Limb (tissue), 2 donors: ENCODE measurements around the gene TNFRSF1B.
"Not testable (repeated sequence)": the region's sequence is repeated elsewhere in the genome, so short reads cannot be mapped to it uniquely, and the experiment has no call there.

Experiments used
- DNase-seq, 2 donors: peaks; one replicate each; pipeline ENCODE4 v3.0.0-alpha.2; 2016; ENCODE audit errors: extremely low spot score in 2 of 2

TNFRSF1B gene

GRCh38 chr1:12215118-12215961 is 48.5 kb downstream of the TNFRSF1B start:
- DNase-seq: no peak

GRCh38 chr1:12219800-12220199 is 53.0 kb downstream of the TNFRSF1B start:
- DNase-seq: no peak

GRCh38 chr1:12220890-12221289 is 54.1 kb downstream of the TNFRSF1B start:
- DNase-seq: no peak

GRCh38 chr1:12222700-12223099 is 55.9 kb downstream of the TNFRSF1B start:
- DNase-seq: not testable (repeated sequence)

DNA sequence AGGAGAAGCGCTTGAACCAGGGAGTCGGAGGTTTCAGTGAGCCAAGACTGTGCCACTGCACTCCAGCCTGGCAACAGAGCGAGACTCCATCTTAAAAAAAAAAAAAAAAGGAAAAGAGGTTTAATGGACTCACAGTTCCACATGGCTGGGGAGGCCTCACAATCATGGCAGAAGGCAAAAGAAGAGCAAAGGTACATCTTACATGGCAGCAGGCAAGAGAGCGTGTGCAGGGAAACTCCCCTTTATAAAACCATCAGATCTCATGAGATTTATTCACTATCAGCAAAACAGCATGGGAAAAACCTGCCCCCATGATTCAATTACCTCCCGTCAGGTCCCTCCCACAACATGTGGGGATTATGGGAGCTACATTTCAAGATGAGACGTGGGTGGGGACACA is 57.3 kb downstream of the TNFRSF1B start:
- DNase-seq: not testable (repeated sequence)

DNA sequence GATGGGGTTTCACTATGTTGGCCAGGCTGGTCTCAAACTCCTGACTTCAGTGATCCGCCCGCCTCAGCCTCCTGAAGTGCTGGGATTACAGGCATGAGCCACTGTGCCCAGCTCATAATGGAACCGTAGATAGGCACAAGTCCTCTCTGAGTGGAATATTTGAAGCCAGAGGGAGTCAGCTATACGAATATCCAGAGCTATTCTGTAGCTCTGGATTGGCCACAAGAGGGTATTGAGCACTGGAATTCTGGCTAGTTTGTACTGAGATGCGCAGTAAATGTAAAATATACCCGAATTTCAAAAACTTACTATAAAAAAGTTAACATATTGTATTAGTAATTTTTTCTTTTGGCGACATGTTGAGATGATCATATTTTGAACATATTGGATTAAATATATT is 62.2 kb downstream of the TNFRSF1B start:
- no peak for DNase-seq

- no peak for DNase-seq
These were observed 62.6 kb downstream of the TNFRSF1B start for GRCh38 chr1:12229386-12229834.

- peak; percentile 77 to 89 for DNase-seq
These were observed 63.2 kb downstream of the TNFRSF1B start, which contains the start of gene VPS13D for GRCh38 chr1:12229835-12230548. Gene VPS13D, plus strand, starts transcription at chr1:12230030. Its CDS starts 4,237 bp downstream, at chr1:12234267.

GRCh38 chr1:12230549-12231275 is 63.9 kb downstream of the TNFRSF1B start:
- DNase-seq: peak; percentile 1 to 40

DNA sequence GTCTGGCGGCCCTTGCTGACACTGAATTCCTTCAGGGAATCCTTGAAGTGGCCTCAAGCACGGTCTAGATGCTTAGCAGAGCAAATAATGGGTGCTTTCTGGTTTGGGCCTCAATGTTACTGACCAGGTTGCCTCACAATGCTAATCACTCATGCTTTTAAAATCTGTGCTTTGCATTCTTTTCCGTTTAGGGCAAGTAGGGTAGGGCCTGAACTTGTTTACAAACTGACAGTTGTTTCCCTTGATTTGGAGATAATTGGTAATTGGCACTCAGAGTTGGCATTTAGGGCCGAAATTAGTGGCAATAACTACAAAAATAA is 64.4 kb downstream of the TNFRSF1B start:
- no peak for DNase-seq

DNA sequence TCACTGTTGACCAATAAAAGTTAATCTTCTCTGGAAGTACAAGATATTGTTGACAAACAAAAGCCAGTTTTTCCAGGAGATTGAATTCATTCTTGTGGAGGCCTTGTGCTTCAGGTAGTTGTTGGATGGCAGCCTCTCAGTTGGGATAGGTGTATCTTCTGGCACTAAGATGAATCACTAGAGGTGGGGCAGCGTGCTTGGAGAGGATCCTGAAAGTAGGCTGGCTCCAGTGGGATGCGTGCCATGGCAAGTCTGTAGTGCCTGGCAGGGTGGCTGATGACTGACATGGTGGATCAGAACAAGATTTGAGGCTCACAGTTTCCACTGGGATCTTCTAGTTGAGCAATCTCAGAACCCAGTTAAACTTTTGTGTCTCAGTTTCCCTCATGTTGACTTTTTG is 65.4 kb downstream of the TNFRSF1B start:
- DNase-seq: no peak

- no peak for DNase-seq
These were observed 77.3 kb downstream of the TNFRSF1B start for GRCh38 chr1:12244078-12244477.

DNA sequence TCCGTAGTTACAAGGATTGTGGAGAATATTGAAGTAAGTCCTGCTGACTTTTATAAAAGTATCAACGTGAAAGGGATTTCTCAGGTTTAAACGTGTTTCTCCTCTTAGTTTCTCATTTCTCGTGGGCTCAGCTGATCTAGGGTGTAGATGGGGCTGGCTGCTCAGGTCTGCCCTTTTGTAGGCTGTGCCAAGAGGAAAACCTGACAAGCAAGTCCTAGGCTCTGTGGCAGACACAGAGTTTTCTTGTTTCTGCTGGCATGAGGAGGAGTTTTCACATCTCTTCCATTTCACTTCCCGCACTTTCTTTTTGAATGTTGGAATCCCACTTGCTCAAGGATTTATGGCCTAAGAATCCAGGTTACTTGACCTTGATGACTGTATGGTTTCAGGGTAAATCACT is 77.8 kb downstream of the TNFRSF1B start:
- no peak for DNase-seq

GRCh38 chr1:12245116-12245515 is 78.3 kb downstream of the TNFRSF1B start:
- DNase-seq: no peak

GRCh38 chr1:12245733-12246132 is 78.9 kb downstream of the TNFRSF1B start:
- DNase-seq: no peak

DNA sequence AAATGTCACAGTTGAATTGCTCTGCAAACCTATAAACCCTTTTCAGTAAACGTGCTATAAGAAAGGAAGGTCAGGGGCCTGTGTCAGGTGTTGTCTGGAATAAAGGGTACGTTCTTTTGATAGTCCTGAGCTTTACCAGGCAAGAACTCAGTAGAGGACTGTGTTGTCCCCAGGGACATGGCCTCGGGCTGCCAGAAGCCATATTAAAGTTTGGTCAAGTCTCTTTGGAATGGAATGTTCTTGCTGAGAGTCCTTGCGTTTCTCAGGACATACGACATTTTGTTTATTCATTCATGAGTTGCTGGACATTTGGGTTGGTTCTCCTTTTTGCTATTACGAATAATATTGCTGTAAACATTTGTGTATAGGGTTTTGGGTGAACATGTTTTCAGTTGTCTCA is 79.8 kb downstream of the TNFRSF1B start:
- DNase-seq: no peak

GRCh38 chr1:12249181-12249580 is 82.4 kb downstream of the TNFRSF1B start:
- DNase-seq: no peak

- no peak for DNase-seq
These were observed 83.0 kb downstream of the TNFRSF1B start for GRCh38 chr1:12249748-12250147.

DNA sequence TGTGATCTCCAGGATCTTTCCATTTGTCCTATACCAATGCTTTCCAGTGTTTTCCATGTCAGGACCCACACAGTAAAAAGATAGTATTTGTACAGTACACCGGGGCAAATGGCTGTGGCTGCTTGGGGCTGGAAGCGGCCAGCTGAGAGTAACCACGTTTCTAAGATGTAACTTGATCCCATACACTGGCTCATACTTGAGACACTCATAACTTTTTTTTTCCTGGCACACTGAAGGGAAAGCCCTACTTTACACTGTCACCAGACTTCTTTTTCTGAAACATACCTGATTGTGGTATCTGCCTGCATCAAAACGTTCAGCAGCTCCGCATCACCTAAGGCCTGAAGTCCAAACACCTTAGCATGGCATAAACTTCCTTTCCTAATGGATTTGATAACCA is 84.7 kb downstream of the TNFRSF1B start:
- no peak for DNase-seq

DNA sequence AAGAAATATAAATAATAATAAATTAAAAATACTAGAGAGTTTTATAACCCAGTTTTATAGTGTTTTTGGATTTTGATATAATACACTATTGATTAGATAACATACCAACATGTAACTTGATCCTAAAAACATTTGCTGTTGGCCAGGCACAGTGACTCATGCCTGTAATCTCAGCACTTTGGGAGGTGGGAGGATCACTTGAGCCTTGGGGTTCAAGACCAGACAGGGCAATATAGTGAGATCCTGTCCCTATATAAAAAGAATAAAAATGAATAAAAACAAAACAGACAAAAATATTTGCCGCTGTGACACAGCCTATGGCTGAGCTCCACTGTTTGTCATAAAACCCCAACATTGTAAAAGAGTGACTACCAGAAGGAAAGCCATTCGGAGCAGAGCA is 89.1 kb downstream of the TNFRSF1B start:
- no peak for DNase-seq

- no peak for DNase-seq
These were observed 91.5 kb downstream of the TNFRSF1B start for GRCh38 chr1:12258272-12258671.
